BJ (cell line): ENCODE data around the gene TTC27. TPM values are rescaled to one million over a fixed set of nuclear protein-coding genes. Genes with fewer than 3 reads are reported as not detected.

ENCODE experiments used
- CTCF ChIA-PET: fragments of 350-600 bp; formaldehyde crosslinking; extraction: SDS; loops from one replicate; lab custom pipeline; 2021; ENCODE audit warnings: antibody characterized with exemption, inconsistent platforms; lab: Yijun Ruan, JAX
- POLR2A ChIA-PET: fragments of 300-600 bp; sonication (Branson Sonifier 250); formaldehyde crosslinking; extraction: SDS; loops from one replicate; lab custom pipeline; 2021; ENCODE audit warnings: antibody characterized with exemption; lab: Charles Lee
- DNase-seq: peaks from one replicate; pipeline ENCODE4 v3.0.0-alpha.2; 2011; ENCODE audit warnings: low read depth
- H3K27me3 ChIP-seq: 2 replicates; pipeline ENCODE4 v1.6.0; 2011; ENCODE audit warnings: low read length; ENCODE audit not compliant: control insufficient read depth, insufficient read depth
- H3K36me3 ChIP-seq: 2 replicates; pipeline ENCODE4 v1.5.1; 2011; ENCODE audit warnings: low read length; ENCODE audit not compliant: control insufficient read depth, insufficient read depth
- H3K4me3 ChIP-seq: 2 replicates; pipeline ENCODE4 v1.5.1; 2011; ENCODE audit warnings: low read depth, mild to moderate bottlenecking, control low read depth, low read length
- CTCF ChIP-seq: IDR thresholded peaks from 2 replicates; pipeline ENCODE4 v1.5.1; 2011; ENCODE audit warnings: low read depth, mild to moderate bottlenecking, control low read depth, inconsistent platforms, low read length, moderate library complexity; ENCODE audit not compliant: insufficient read depth
- polyA plus RNA-seq: library from polyadenylated mRNA; depleted of rRNA; stranded (reverse); fragments of >200 nt; gene quantifications from 2 replicates; pipeline ENCODE4 v1.2.3, GENCODE V29; 2011

Gene TTC27
- polyA plus RNA-seq, 1 experiment = 10.4 TPM

GRCh38 chr2:32833709-32834108, 205.9 kb downstream of the TTC27 start:
- H3K4me3 ChIP-seq = no peak overlapping the region
- ChIA-PET POLR2A (no interaction called here), CTCF (no interaction called here)
- H3K36me3 ChIP-seq = no peaks in the 10 kb centered on the region
- no peak for DNase-seq
- H3K27me3 ChIP-seq = no peaks in the 10 kb centered on the region
- no peak for TF ChIP-seq CTCF

GRCh38 chr2:32835148-32835547, 207.3 kb downstream of the TTC27 start:
- H3K27me3 ChIP-seq = no peaks in the 10 kb centered on the region
- DNase-seq = no peak
- ChIA-PET CTCF (no interaction called here), POLR2A (no interaction called here)
- H3K4me3 ChIP-seq = no peak overlapping the region
- H3K36me3 ChIP-seq = no peaks in the 10 kb centered on the region
- no peak for TF ChIP-seq CTCF

- TF ChIP-seq CTCF = no peak
- no peak for DNase-seq
- ChIA-PET POLR2A (no interaction called here), CTCF (no interaction called here)
- no peak overlapping the region for H3K4me3 ChIP-seq
- H3K36me3 ChIP-seq = no peaks in the 10 kb centered on the region
- H3K27me3 ChIP-seq = no peaks in the 10 kb centered on the region
Observed at GRCh38 chr2:32836933-32837332, 209.1 kb downstream of the TTC27 start.

- ChIA-PET POLR2A (no interaction called here), CTCF (no interaction called here)
- no peak for TF ChIP-seq CTCF
Observed at GRCh38 chr2:32838418-32838817, 210.6 kb downstream of the TTC27 start.

GRCh38 chr2:32838949-32839348, 211.1 kb downstream of the TTC27 start:
- CTCF ChIA-PET = no interaction called here

More at GRCh38 chr2:32838418-32838817, 210.6 kb downstream of the TTC27 start:
- DNase-seq = no peak
- H3K36me3 ChIP-seq = no peaks in the 10 kb centered on the region
- H3K27me3 ChIP-seq = no peaks in the 10 kb centered on the region
- no peak overlapping the region for H3K4me3 ChIP-seq

More at GRCh38 chr2:32838949-32839348, 211.1 kb downstream of the TTC27 start:
- Histone ChIP-seq H3K36me3 (no peaks in the 10 kb centered on the region), H3K4me3 (no peak overlapping the region), H3K27me3 (no peaks in the 10 kb centered on the region)
- POLR2A ChIA-PET = no interaction called here
- no peak for DNase-seq
- TF ChIP-seq CTCF = no peak
